Measurements from ENCODE around the gene CT47C1. TPM values are rescaled to one million over a fixed set of nuclear protein-coding genes. Genes with fewer than 3 reads are reported as not detected.
A peak's percentile ranks its signal among the peaks of the same experiment; 100 is the strongest.
"Not testable (repeated sequence)": the region's sequence is repeated elsewhere in the genome, so short reads cannot be mapped to it uniquely, and the experiment has no call there.

Gene CT47C1
- total and polyA plus RNA-seq, 2 of the 13 experiments (the other 11 are each of a cell fraction or from before 2014, with no cell fraction given), result not detected

DNA sequence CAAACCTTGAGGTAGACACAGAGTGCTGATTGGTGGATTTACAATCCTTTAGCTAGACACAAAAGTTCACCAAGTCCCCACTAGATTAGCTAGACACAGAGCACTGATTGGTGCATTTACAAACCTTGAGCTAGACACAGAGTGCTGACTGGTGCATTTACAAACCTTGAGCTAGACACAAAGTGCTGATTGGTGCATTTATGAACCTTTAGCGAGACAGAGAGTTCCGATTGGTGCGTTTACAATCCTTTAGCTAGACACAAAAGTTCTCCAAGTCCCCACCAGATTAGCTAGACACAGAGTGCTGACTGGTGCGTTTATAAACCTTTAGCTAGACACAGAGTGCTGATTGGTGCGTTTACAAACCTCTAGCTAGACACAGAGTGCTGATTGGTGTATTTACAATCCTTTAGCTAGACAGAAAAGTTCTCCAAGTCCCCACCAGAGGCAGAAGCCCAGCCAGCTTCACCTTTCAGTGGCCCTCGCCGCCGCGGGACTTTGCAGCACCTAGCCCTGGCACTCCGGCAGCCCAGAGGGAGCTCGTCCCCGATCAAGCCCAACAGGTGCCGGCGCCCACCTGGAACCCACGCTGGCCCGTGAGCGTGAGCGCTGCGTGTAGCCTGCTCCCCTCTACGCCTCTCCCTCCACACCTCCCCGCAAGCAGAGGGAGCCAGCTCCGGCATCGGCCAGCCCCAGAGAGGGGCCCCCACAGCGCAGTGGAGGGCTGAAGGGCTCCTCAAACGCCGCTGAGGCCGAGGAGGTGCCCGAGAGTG, 44.6 kb upstream of the CT47C1 start:
- H3K4me3 ChIP-seq (replicated peaks in 1 of 3; ENCODE audit: insufficient read depth in 1 of 3, low read depth in 2 of 3, low read length in 3 of 3); H3K27me3 ChIP-seq (ENCODE audit: control insufficient read depth in 1 of 2, insufficient read depth in 2 of 2, low read length in 2 of 2); H3K4me1 ChIP-seq (ENCODE audit: insufficient read depth, low read length); H3K79me2 ChIP-seq (ENCODE audit: insufficient read depth, low read length); H3K9me3 ChIP-seq (ENCODE audit: low read length); CTCF ChIA-PET (ENCODE audit: low intra/inter-chr PET ratio, low total read pairs); FAIRE-seq; H4K20me1 ChIP-seq (ENCODE audit: insufficient read depth, low read length); H2AFZ ChIP-seq (ENCODE audit: low read length); H3K27ac ChIP-seq (ENCODE audit: extremely low read length, insufficient read depth, low read length); H3K4me2 ChIP-seq (ENCODE audit: low read depth, low read length); POLR2A ChIA-PET; BruUV-seq (replicated peaks); DNase-seq (ENCODE audit: low spot score); H3K9ac ChIP-seq (ENCODE audit: insufficient read depth, low read depth, low read length); H3K36me3 ChIP-seq (replicated peaks in 1 of 2; ENCODE audit: control insufficient read depth in 1 of 2, insufficient read depth in 2 of 2, low read length in 2 of 2); intact Hi-C loops (cut with micrococcal nuclease; ENCODE audit: unreplicated experiment); in situ Hi-C loops (cut with HindIII; ENCODE audit: extremely low pct_ligation_motif_present, low pct_unique_long_range_greater_than_20kb); ATAC-seq: not testable (repeated sequence)
- 60% methylated on average over 3 of the region's 28 CpGs for WGBS (ENCODE audit: low lambda C conversion rate)
- TF ChIP-seq MAFF (IDR thresholded peaks at IDR 0.05; ENCODE audit: low read depth, low read length) (peak; percentile 26; the same call in 1 of the 2 replicates), MAFK (conservative IDR thresholded peaks at IDR 0.05 in 1 of 2, IDR thresholded peaks at IDR 0.05 in 1 of 2; ENCODE audit: low read length in 2 of 2) (peak in 1 of 2 experiments; percentile 50; a peak in 2 of 4 replicates)

DNA sequence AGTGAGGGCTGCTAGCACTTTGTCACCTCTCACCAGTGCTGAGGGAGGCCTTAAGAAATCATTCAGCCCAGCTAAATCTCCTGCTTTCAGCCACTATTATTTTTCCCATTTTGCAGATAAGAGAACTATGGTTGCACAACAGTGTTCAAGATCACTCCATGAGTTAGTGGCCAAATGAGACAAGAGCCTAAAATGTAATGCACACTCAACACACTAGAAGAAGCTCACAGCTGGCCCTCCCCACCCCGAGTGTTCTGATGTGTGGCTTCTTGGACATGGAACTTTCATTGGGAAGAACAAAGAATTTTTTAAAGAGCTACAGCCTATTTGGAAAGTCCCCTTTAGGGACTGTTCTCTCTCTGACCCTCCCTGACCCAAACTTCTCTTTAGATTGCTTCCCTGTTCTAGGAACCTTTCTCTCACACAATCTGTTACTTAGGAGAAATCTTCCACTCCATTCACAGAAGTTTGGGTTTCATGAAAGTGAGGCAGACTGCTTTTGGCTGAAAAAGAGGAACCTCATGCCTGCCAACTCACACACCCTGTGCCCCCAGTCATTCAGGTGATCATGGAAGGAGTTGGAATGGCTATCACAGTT, 44.0 kb upstream of the CT47C1 start:
- Histone ChIP-seq H4K20me1 (ENCODE audit: insufficient read depth, low read length) (no peaks in the 10 kb centered on the region), H3K4me1 (ENCODE audit: insufficient read depth, low read length) (no peaks in the 10 kb centered on the region), H3K4me2 (ENCODE audit: low read depth, low read length) (no peak overlapping the region), H3K9me3 (ENCODE audit: low read length) (no peaks in the 10 kb centered on the region), H3K36me3 (replicated peaks in 1 of 2; ENCODE audit: control insufficient read depth in 1 of 2, insufficient read depth in 2 of 2, low read length in 2 of 2) (no peaks in the 10 kb centered on the region), H3K4me3 (replicated peaks in 1 of 3; ENCODE audit: insufficient read depth in 1 of 3, low read depth in 2 of 3, low read length in 3 of 3) (no peak overlapping the region), H3K9ac (ENCODE audit: insufficient read depth, low read depth, low read length) (no peak overlapping the region), H2AFZ (ENCODE audit: low read length) (no peak overlapping the region), H3K79me2 (ENCODE audit: insufficient read depth, low read length) (no peaks in the 10 kb centered on the region), H3K27me3 (ENCODE audit: control insufficient read depth in 1 of 2, insufficient read depth in 2 of 2, low read length in 2 of 2) (no peaks in the 10 kb centered on the region), H3K27ac (ENCODE audit: extremely low read length, insufficient read depth, low read length) (no peak overlapping the region)
- DNase-seq (ENCODE audit: low spot score) (no peak), ATAC-seq (no peak), FAIRE-seq (no peak)
- no TSS peak for BruUV-seq (replicated peaks)
- CTCF ChIA-PET (ENCODE audit: low intra/inter-chr PET ratio, low total read pairs), result no interaction called here
- POLR2A ChIA-PET, result no interaction called here
- in situ Hi-C loops (cut with HindIII; ENCODE audit: extremely low pct_ligation_motif_present, low pct_unique_long_range_greater_than_20kb), result no loop called here
- intact Hi-C loops (cut with micrococcal nuclease; ENCODE audit: unreplicated experiment), result no loop called here
- WGBS (ENCODE audit: low lambda C conversion rate), result 0% methylated on average over 1 of the region's 1 CpG
- TF ChIP-seq ZFP41 (CRISPR knock-in tag; IDR thresholded peaks at IDR 0.05; ENCODE audit: borderline replicate concordance) (no peak), MED8 (CRISPR knock-in tag; IDR thresholded peaks at IDR 0.05; ENCODE audit: insufficient replicate concordance) (no peak), CHD2 (IDR thresholded peaks at IDR 0.05; ENCODE audit: low read depth, low read length) (no peak), NCOA2 (CRISPR knock-in tag; IDR thresholded peaks at IDR 0.05) (no peak), NAIF1 (CRISPR knock-in tag; IDR thresholded peaks at IDR 0.05; ENCODE audit: borderline replicate concordance) (no peak), PHF5A (CRISPR knock-in tag; IDR thresholded peaks at IDR 0.05; ENCODE audit: low read depth, unreplicated experiment) (no peak)
- TF ChIP-seq, protein P1, sequence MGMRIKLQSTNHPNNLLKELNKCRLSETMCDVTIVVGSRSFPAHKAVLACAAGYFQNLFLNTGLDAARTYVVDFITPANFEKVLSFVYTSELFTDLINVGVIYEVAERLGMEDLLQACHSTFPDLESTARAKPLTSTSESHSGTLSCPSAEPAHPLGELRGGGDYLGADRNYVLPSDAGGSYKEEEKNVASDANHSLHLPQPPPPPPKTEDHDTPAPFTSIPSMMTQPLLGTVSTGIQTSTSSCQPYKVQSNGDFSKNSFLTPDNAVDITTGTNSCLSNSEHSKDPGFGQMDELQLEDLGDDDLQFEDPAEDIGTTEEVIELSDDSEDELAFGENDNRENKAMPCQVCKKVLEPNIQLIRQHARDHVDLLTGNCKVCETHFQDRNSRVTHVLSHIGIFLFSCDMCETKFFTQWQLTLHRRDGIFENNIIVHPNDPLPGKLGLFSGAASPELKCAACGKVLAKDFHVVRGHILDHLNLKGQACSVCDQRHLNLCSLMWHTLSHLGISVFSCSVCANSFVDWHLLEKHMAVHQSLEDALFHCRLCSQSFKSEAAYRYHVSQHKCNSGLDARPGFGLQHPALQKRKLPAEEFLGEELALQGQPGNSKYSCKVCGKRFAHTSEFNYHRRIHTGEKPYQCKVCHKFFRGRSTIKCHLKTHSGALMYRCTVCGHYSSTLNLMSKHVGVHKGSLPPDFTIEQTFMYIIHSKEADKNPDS (CRISPR knock-in tag; IDR thresholded peaks at IDR 0.05), result no peak
- TF ChIP-seq, protein P2, sequence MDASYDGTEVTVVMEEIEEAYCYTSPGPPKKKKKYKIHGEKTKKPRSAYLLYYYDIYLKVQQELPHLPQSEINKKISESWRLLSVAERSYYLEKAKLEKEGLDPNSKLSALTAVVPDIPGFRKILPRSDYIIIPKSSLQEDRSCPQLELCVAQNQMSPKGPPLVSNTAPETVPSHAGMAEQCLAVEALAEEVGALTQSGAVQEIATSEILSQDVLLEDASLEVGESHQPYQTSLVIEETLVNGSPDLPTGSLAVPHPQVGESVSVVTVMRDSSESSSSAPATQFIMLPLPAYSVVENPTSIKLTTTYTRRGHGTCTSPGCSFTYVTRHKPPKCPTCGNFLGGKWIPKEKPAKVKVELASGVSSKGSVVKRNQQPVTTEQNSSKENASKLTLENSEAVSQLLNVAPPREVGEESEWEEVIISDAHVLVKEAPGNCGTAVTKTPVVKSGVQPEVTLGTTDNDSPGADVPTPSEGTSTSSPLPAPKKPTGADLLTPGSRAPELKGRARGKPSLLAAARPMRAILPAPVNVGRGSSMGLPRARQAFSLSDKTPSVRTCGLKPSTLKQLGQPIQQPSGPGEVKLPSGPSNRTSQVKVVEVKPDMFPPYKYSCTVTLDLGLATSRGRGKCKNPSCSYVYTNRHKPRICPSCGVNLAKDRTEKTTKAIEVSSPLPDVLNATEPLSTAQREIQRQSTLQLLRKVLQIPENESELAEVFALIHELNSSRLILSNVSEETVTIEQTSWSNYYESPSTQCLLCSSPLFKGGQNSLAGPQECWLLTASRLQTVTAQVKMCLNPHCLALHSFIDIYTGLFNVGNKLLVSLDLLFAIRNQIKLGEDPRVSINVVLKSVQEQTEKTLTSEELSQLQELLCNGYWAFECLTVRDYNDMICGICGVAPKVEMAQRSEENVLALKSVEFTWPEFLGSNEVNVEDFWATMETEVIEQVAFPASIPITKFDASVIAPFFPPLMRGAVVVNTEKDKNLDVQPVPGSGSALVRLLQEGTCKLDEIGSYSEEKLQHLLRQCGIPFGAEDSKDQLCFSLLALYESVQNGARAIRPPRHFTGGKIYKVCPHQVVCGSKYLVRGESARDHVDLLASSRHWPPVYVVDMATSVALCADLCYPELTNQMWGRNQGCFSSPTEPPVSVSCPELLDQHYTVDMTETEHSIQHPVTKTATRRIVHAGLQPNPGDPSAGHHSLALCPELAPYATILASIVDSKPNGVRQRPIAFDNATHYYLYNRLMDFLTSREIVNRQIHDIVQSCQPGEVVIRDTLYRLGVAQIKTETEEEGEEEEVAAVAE (CRISPR knock-in tag; IDR thresholded peaks at IDR 0.05; ENCODE audit: borderline replicate concordance), result no peak

All from HepG2 (cell line).